Stimulated activated naive CD8-positive, alpha-beta T cell treated with anti-CD3 and anti-CD28 coated beads, Interleukin-15, Interleukin-2, amounts not matched to agents 100 ng/mL and 50 ng/mL, for 24 hours (primary cell): ENCODE results near the gene CHCHD6.

ENCODE experiments used
- H3K27ac Mint-ChIP-seq: one replicate; pipeline ENCODE4 v1.8.0; 2021; ENCODE audit warnings: mild to moderate bottlenecking, mixed read lengths
- H3K27me3 Mint-ChIP-seq: one replicate; pipeline ENCODE4 v1.8.0; 2021; ENCODE audit warnings: mixed read lengths
- H3K36me3 Mint-ChIP-seq: one replicate; pipeline ENCODE4 v1.8.0; 2021; ENCODE audit warnings: low read depth, mixed read lengths
- H3K4me1 Mint-ChIP-seq: one replicate; pipeline ENCODE4 v1.8.0; 2021; ENCODE audit warnings: low read depth, mixed read lengths
- H3K4me3 Mint-ChIP-seq: one replicate; pipeline ENCODE4 v1.8.0; 2021; ENCODE audit warnings: mild to moderate bottlenecking, mixed read lengths
- H3K9me3 Mint-ChIP-seq: one replicate; pipeline ENCODE4 v1.8.0; 2021; ENCODE audit warnings: mixed read lengths

The CHCHD6 gene

GRCh38 chr3:127004641-127005397 is 300.8 kb downstream of the CHCHD6 start:
- Mint-ChIP-seq H3K9me3 (no peaks in the 10 kb centered on the region), H3K36me3 (no peaks in the 10 kb centered on the region), H3K27ac (no peak overlapping the region)

GRCh38 chr3:127005864-127006500 is 301.9 kb downstream of the CHCHD6 start:
- no peaks in the 10 kb centered on the region for H3K27me3 Mint-ChIP-seq
- no peaks in the 10 kb centered on the region for H3K9me3 Mint-ChIP-seq
- no peak overlapping the region for H3K4me3 Mint-ChIP-seq
- H3K36me3 Mint-ChIP-seq: no peaks in the 10 kb centered on the region
- H3K27ac Mint-ChIP-seq: no peak overlapping the region
- no peaks in the 10 kb centered on the region for H3K4me1 Mint-ChIP-seq

More at GRCh38 chr3:127004641-127005397, 300.8 kb downstream of the CHCHD6 start:
- Mint-ChIP-seq H3K4me3 (no peak overlapping the region), H3K4me1 (no peaks in the 10 kb centered on the region), H3K27me3 (no peaks in the 10 kb centered on the region)

DNA sequence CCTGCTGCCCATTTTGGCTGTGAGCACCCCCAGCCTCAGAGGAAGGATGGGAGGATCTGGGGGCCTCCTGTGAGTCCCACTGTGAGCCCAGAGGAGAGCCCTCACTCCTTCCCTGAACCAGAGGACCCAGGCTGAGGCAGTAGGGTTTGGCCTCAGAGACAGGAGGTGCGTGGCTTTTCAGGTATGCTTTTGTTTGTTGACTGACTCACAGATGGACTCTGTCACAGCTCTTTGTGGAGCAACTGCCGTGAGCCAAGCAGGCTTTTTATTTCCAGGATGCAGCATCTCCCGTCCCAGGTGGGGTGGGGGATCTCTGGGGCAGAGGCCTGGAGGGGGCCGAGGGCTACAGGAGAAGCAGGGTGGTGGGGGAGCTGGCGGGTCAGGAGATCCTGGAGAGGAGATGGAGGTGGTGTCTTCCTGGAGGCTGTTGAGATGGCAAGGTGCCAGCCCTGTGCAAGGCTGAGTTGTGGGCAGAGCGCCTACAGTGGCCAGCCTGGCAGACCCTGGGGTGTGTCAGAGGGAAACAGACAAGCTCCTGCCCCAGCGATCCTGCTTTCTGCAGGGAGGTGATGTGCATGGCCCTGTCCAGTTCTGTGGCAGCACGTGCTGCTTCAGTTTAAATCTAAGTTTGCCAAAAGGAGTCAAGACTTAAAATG is 302.9 kb downstream of the CHCHD6 start:
- Mint-ChIP-seq H3K27me3 (no peaks in the 10 kb centered on the region), H3K36me3 (no peaks in the 10 kb centered on the region), H3K4me3 (no peak overlapping the region), H3K9me3 (no peaks in the 10 kb centered on the region), H3K4me1 (no peaks in the 10 kb centered on the region), H3K27ac (no peak overlapping the region)

GRCh38 chr3:127008236-127008635 is 304.2 kb downstream of the CHCHD6 start:
- H3K9me3 Mint-ChIP-seq: no peaks in the 10 kb centered on the region
- H3K27ac Mint-ChIP-seq: no peak overlapping the region

GRCh38 chr3:127009531-127009930 is 305.5 kb downstream of the CHCHD6 start:
- Mint-ChIP-seq H3K27me3 (no peaks in the 10 kb centered on the region), H3K27ac (no peak overlapping the region), H3K4me3 (no peak overlapping the region), H3K36me3 (no peaks in the 10 kb centered on the region), H3K4me1 (no peaks in the 10 kb centered on the region), H3K9me3 (no peaks in the 10 kb centered on the region)

More at GRCh38 chr3:127008236-127008635, 304.2 kb downstream of the CHCHD6 start:
- H3K4me3 Mint-ChIP-seq: no peak overlapping the region
- no peaks in the 10 kb centered on the region for H3K4me1 Mint-ChIP-seq
- H3K36me3 Mint-ChIP-seq: no peaks in the 10 kb centered on the region
- no peaks in the 10 kb centered on the region for H3K27me3 Mint-ChIP-seq
